Caco-2 (cell line): ENCODE results near the gene ALDH1A1. TPM values are rescaled to one million over a fixed set of nuclear protein-coding genes. Genes with fewer than 3 reads are reported as not detected.

Experiments used
- BruUV-seq: library from RNA; stranded (reverse); fragments of 400-500 nt; replicated peaks from 2 replicates; lab custom pipeline; 2021; lab: Mats Ljungman, UMichigan
- CTCF ChIA-PET: fragments of 300-600 bp; sonication (Branson Sonifier 250); formaldehyde crosslinking; loops from one replicate; lab custom pipeline; 2022; ENCODE audit warnings: antibody characterized with exemption; lab: Charles Lee
- POLR2A ChIA-PET: fragments of 300-600 bp; sonication (Branson Sonifier 250); formaldehyde crosslinking; loops from one replicate; lab custom pipeline; 2022; ENCODE audit warnings: antibody characterized with exemption; lab: Charles Lee
- DNase-seq, 2 experiments: peaks; one replicate each; pipeline versions ENCODE4 v3.0.0 to v3.0.0-alpha.2; 2020 to 2022
- H3K27me3 ChIP-seq: replicated peaks from 2 replicates; pipeline ENCODE4 v1.6.0; 2011; ENCODE audit warnings: low read length; ENCODE audit not compliant: control insufficient read depth, insufficient read depth
- H3K36me3 ChIP-seq: 2 replicates; pipeline ENCODE4 v1.5.1; 2011; ENCODE audit warnings: low read length; ENCODE audit not compliant: control insufficient read depth, insufficient read depth
- H3K4me1 ChIP-seq: fragments of 250-450 bp; sonication (Bioruptor Pico); 2 replicates; pipeline ENCODE4 v1.5.1; 2020; ENCODE audit warnings: mild to moderate bottlenecking
- H3K4me3 ChIP-seq: 2 replicates; pipeline ENCODE4 v1.5.1; 2011; ENCODE audit warnings: low read depth, mild to moderate bottlenecking, control low read depth, low read length
- H3K9me3 ChIP-seq: fragments of 250-450 bp; sonication (Bioruptor Pico); 2 replicates; pipeline ENCODE4 v1.5.1; 2020; ENCODE audit warnings: mild to moderate bottlenecking, moderate library complexity
- H3K27ac Mint-ChIP-seq: one replicate; pipeline ENCODE4 v1.8.0; 2022; ENCODE audit warnings: mixed read lengths; ENCODE audit not compliant: unreplicated experiment
- H3K27me3 Mint-ChIP-seq: one replicate; pipeline ENCODE4 v1.8.0; 2022; ENCODE audit warnings: mixed read lengths; ENCODE audit not compliant: insufficient read depth, unreplicated experiment
- H3K36me3 Mint-ChIP-seq: one replicate; pipeline ENCODE4 v1.8.0; 2022; ENCODE audit warnings: mild to moderate bottlenecking, mixed read lengths; ENCODE audit not compliant: insufficient read depth, unreplicated experiment
- H3K4me1 Mint-ChIP-seq: one replicate; pipeline ENCODE4 v1.8.0; 2022; ENCODE audit warnings: low read depth, mixed read lengths; ENCODE audit not compliant: unreplicated experiment
- H3K4me3 Mint-ChIP-seq: one replicate; pipeline ENCODE4 v1.8.0; 2022; ENCODE audit warnings: mild to moderate bottlenecking, moderate library complexity, mixed read lengths; ENCODE audit not compliant: unreplicated experiment
- H3K9me3 Mint-ChIP-seq: one replicate; pipeline ENCODE4 v1.8.0; 2022; ENCODE audit warnings: mixed read lengths; ENCODE audit not compliant: unreplicated experiment
- CTCF ChIP-seq, 2 experiments: fragments of 200-600 bp in 1 of 2; IDR thresholded peaks; 1 replicate in 1 of 2; 2 replicates in 1 of 2; pipeline versions ENCODE4 v1.5.1 to v1.8.0; 2011 to 2022; ENCODE audit warnings: antibody characterized with exemption in 1 of 2, control low read depth in 1 of 2, inconsistent platforms in 1 of 2, low read depth in 1 of 2, low read length in 1 of 2, mild to moderate bottlenecking in 1 of 2, moderate library complexity in 1 of 2; ENCODE audit not compliant: insufficient read depth in 1 of 2, severe bottlenecking in 1 of 2, unreplicated experiment in 1 of 2
- intact Hi-C: fragments of 100-400 bp; cut with micrococcal nuclease; formaldehyde crosslinking; loops from one replicate; pipeline ENCODE4 v1.10.0; 2022; ENCODE audit not compliant: unreplicated experiment
- total RNA-seq: library from RNA; stranded (reverse); gene quantifications from 2 replicates; pipeline ENCODE4 v1.2.3, GENCODE V29; 2022

Gene ALDH1A1
- total RNA-seq, 1 experiment from 2014 or later, result 119 TPM

- Histone ChIP-seq H3K27me3 (no peaks in the 10 kb centered on the region), H3K4me1 (no peaks in the 10 kb centered on the region), H3K9me3 (no peaks in the 10 kb centered on the region), H3K36me3 (no peaks in the 10 kb centered on the region), H3K4me3 (no peak overlapping the region)
- Mint-ChIP-seq H3K27ac (no peak overlapping the region), H3K9me3 (no peaks in the 10 kb centered on the region), H3K4me3 (no peak overlapping the region), H3K4me1 (no peaks in the 10 kb centered on the region), H3K36me3 (no peaks in the 10 kb centered on the region), H3K27me3 (no peaks in the 10 kb centered on the region)
- no TSS peak for BruUV-seq
- ChIA-PET CTCF (no interaction called here), POLR2A (no interaction called here)
- DNase-seq, result no peak
- TF ChIP-seq CTCF (IDR thresholded peaks at IDR 0.05; ENCODE audit: insufficient read depth in 1 of 2, low read depth in 1 of 2, low read length in 1 of 2, severe bottlenecking in 1 of 2, unreplicated experiment in 1 of 2), result no peak
- intact Hi-C loops, result no loop called here
Measured at GRCh38 chr9:72888943-72889342, 63.9 kb downstream of the ALDH1A1 start.

- Histone ChIP-seq H3K4me3 (no peak overlapping the region), H3K4me1 (no peaks in the 10 kb centered on the region), H3K36me3 (no peaks in the 10 kb centered on the region), H3K27me3 (no peaks in the 10 kb centered on the region), H3K9me3 (no peaks in the 10 kb centered on the region)
- DNase-seq, result no peak
- Mint-ChIP-seq H3K4me3 (no peak overlapping the region), H3K27ac (no peak overlapping the region), H3K4me1 (no peaks in the 10 kb centered on the region), H3K36me3 (no peaks in the 10 kb centered on the region), H3K27me3 (no peaks in the 10 kb centered on the region), H3K9me3 (no peaks in the 10 kb centered on the region)
- ChIA-PET POLR2A (no interaction called here), CTCF (no interaction called here)
- no TSS peak for BruUV-seq
- intact Hi-C loops, result no loop called here
- TF ChIP-seq CTCF (IDR thresholded peaks at IDR 0.05; ENCODE audit: insufficient read depth in 1 of 2, low read depth in 1 of 2, low read length in 1 of 2, severe bottlenecking in 1 of 2, unreplicated experiment in 1 of 2), result no peak
Measured at GRCh38 chr9:72888067-72888466, 64.8 kb downstream of the ALDH1A1 start.

- H3K4me3 Mint-ChIP-seq, result no peak overlapping the region
- Histone ChIP-seq H3K9me3 (no peaks in the 10 kb centered on the region), H3K36me3 (no peaks in the 10 kb centered on the region), H3K27me3 (no peaks in the 10 kb centered on the region), H3K4me1 (no peaks in the 10 kb centered on the region), H3K4me3 (no peak overlapping the region)
- ChIA-PET CTCF (no interaction called here), POLR2A (no interaction called here)
- no TSS peak for BruUV-seq
- intact Hi-C loops, result no loop called here
- H3K36me3 Mint-ChIP-seq, result no peaks in the 10 kb centered on the region
- H3K27ac Mint-ChIP-seq, result no peak overlapping the region
- no peaks in the 10 kb centered on the region for H3K9me3 Mint-ChIP-seq
- H3K27me3 Mint-ChIP-seq, result no peaks in the 10 kb centered on the region
- TF ChIP-seq CTCF (IDR thresholded peaks at IDR 0.05; ENCODE audit: insufficient read depth in 1 of 2, low read depth in 1 of 2, low read length in 1 of 2, severe bottlenecking in 1 of 2, unreplicated experiment in 1 of 2), result no peak
- H3K4me1 Mint-ChIP-seq, result no peaks in the 10 kb centered on the region
- no peak for DNase-seq
Measured at GRCh38 chr9:72886386-72886785, 66.5 kb downstream of the ALDH1A1 start.
